ENCODE results near the gene BLACAT1. TPM values are rescaled to one million over a fixed set of nuclear protein-coding genes. Genes with fewer than 3 reads are reported as not detected.
A peak's percentile ranks its signal among the peaks of the same experiment; 100 is the strongest.

Gene BLACAT1
- polyA plus RNA-seq (2012; rRNA removed) = not detected in 2 replicates
- not detected in 2 replicates for polyA plus RNA-seq (2012; cell fraction: cytosol; rRNA removed)
- 0.04 TPM in 1 of 2 replicates, not detected in the other for polyA plus RNA-seq (2012; cell fraction: nucleus; rRNA removed)

GRCh38 chr1:205455581-205456382 lies at the start of gene BLACAT1:
Gene BLACAT1 (minus strand): TSS chr1:205456045.
- no peak within 1 kb of the TSS for H3K9ac ChIP-seq
- DNase-seq = no peak
- ChIA-PET CTCF (interaction anchor here (0.6 to 3.3 kb wide), 14 partner anchors 8 to 336 kb away, joined by 3 to 16 read pairs (median 4); no protein-coding TSS in a partner anchor), POLR2A (no interaction called here)
- WGBS (ENCODE audit: low lambda C conversion rate) = 9% methylated on average over 42 of the region's 53 CpGs
- H4K20me1 ChIP-seq (ENCODE audit: insufficient read depth) = no peaks in the 10 kb centered on the region
- peak; percentile 73; the same call in 1 of the 2 replicates for TF ChIP-seq EZH2phosphoT487 (IDR thresholded peaks at IDR 0.05; ENCODE audit: borderline replicate concordance, low read depth)
- no peak for TF ChIP-seq RCOR1 (IDR thresholded peaks at IDR 0.05; ENCODE audit: low read length)
- H3K4me2 ChIP-seq = no peak within 1 kb of the TSS; the same call in 1 of the 2 replicates
- no peaks in the 10 kb centered on the region for H3K9me3 ChIP-seq
- H3K36me3 ChIP-seq (replicated peaks in 1 of 2; ENCODE audit: control insufficient read depth in 1 of 2, insufficient read depth in 2 of 2, low read length in 1 of 2) = no peaks in the 10 kb centered on the region
- H3K27ac ChIP-seq (ENCODE audit: low read depth in 2 of 2, low read length in 1 of 2) = no peak within 1 kb of the TSS
- no peaks in the 10 kb centered on the region for H3K79me2 ChIP-seq (ENCODE audit: insufficient read depth)
- H3K9me2 ChIP-seq = no peaks in the 10 kb centered on the region
- no peaks in the 10 kb centered on the region; a peak in 1 of 4 replicates for H3K4me1 ChIP-seq (ENCODE audit: control insufficient read depth in 1 of 2, insufficient read depth in 2 of 2, low read depth in 1 of 2, low read length in 1 of 2)
- peaks cover 85% of the 10 kb centered on the region for H3K27me3 ChIP-seq (ENCODE audit: insufficient read depth)
- no peaks in the 10 kb centered on the region for H3F3A ChIP-seq (replicated peaks; ENCODE audit: insufficient read depth)
- H2AFZ ChIP-seq (ENCODE audit: low read depth) = no peak within 1 kb of the TSS
- peak within 1 kb of the TSS in 1 of 2 experiments; percentile 9; a peak in 1 of 4 replicates for H3K4me3 ChIP-seq (ENCODE audit: low read depth in 2 of 2, low read length in 1 of 2)

GRCh38 chr1:205505076-205505729 lies 49.4 kb upstream of the BLACAT1 start:
- Histone ChIP-seq H3K36me3 (replicated peaks in 1 of 2; ENCODE audit: control insufficient read depth in 1 of 2, insufficient read depth in 2 of 2, low read length in 1 of 2) (no peaks in the 10 kb centered on the region), H3K4me2 (peak overlapping the region; percentile 97), H3K4me3 (ENCODE audit: low read depth in 2 of 2, low read length in 1 of 2) (peak overlapping the region; percentile 57 to 69), H3K27ac (ENCODE audit: low read depth in 2 of 2, low read length in 1 of 2) (no peak overlapping the region; a peak in 1 of 4 replicates), H3K4me1 (ENCODE audit: control insufficient read depth in 1 of 2, insufficient read depth in 2 of 2, low read depth in 1 of 2, low read length in 1 of 2) (peaks cover 7 to 53% of the 10 kb centered on the region in 2 experiments; a peak in 3 of 4 replicates), H4K20me1 (ENCODE audit: insufficient read depth) (no peaks in the 10 kb centered on the region), H3K79me2 (ENCODE audit: insufficient read depth) (no peaks in the 10 kb centered on the region), H3K9me3 (no peaks in the 10 kb centered on the region), H3K9ac (peak overlapping the region; percentile 48), H3K9me2 (no peaks in the 10 kb centered on the region), H3K27me3 (ENCODE audit: insufficient read depth) (no peaks in the 10 kb centered on the region), H2AFZ (ENCODE audit: low read depth) (peak overlapping the region; percentile 92), H3F3A (replicated peaks; ENCODE audit: insufficient read depth) (no peaks in the 10 kb centered on the region)
- ChIA-PET POLR2A (no interaction called here), CTCF (interaction anchor here (1.5 to 45.6 kb wide), 3 partner anchors 18 to 151 kb away, joined by 3 to 1333 read pairs (median 101); no protein-coding TSS in a partner anchor)
- TF ChIP-seq FOXJ3 (CRISPR knock-in tag; IDR thresholded peaks at IDR 0.05) = no peak
- TF ChIP-seq TCF12 (IDR thresholded peaks at IDR 0.05) = no peak
- TF ChIP-seq GATA2 (CRISPR knock-in tag; IDR thresholded peaks at IDR 0.05) = no peak
- TF ChIP-seq FOXM1 (IDR thresholded peaks at IDR 0.05; ENCODE audit: low read depth) = no peak
- TF ChIP-seq TAF1 (IDR thresholded peaks at IDR 0.05; ENCODE audit: borderline replicate concordance, low read depth, low read length) = no peak
- no peak for TF ChIP-seq EP300 (IDR thresholded peaks at IDR 0.05; ENCODE audit: borderline replicate concordance in 1 of 2, low read depth in 1 of 2, low read length in 1 of 2)
- no peak for TF ChIP-seq CTCF (IDR thresholded peaks at IDR 0.05)
- TF ChIP-seq CHD2 (IDR thresholded peaks at IDR 0.05; ENCODE audit: low read length, partially characterized antibody) = no peak
- no peak for TF ChIP-seq SMC3 (IDR thresholded peaks at IDR 0.05; ENCODE audit: low read depth, low read length)
- TF ChIP-seq YY1 (IDR thresholded peaks at IDR 0.05; ENCODE audit: low read depth) = no peak
- no peak for TF ChIP-seq POLR2AphosphoS5 (IDR thresholded peaks at IDR 0.05; ENCODE audit: low read depth, low read length)
- TF ChIP-seq IRF3 (IDR thresholded peaks at IDR 0.05; ENCODE audit: low read depth, low read length) = no peak
- no peak for TF ChIP-seq RXRA (IDR thresholded peaks at IDR 0.05; ENCODE audit: borderline replicate concordance, low read depth)
- TF ChIP-seq EZH2phosphoT487 (IDR thresholded peaks at IDR 0.05; ENCODE audit: borderline replicate concordance, low read depth) = no peak
- TF ChIP-seq SIN3A (IDR thresholded peaks at IDR 0.05; ENCODE audit: borderline replicate concordance, low read depth, low read length) = no peak
- TF ChIP-seq MAX (IDR thresholded peaks at IDR 0.05; ENCODE audit: low read depth) = no peak
- TF ChIP-seq ELF1 (IDR thresholded peaks at IDR 0.05) = no peak
- no peak for TF ChIP-seq MEF2A (IDR thresholded peaks at IDR 0.05; ENCODE audit: borderline replicate concordance, low read depth)
- no peak for TF ChIP-seq ZBTB33 (IDR thresholded peaks at IDR 0.05; ENCODE audit: borderline replicate concordance, low read depth)
- TF ChIP-seq MXI1 (IDR thresholded peaks at IDR 0.05; ENCODE audit: low read depth, low read length) = no peak
- 67% methylated on average over 13 of the region's 18 CpGs for WGBS (ENCODE audit: low lambda C conversion rate)
- no peak for DNase-seq
